ENCODE measurements around the gene NF1.
"Not testable (repeated sequence)": the region's sequence is repeated elsewhere in the genome, so short reads cannot be mapped to it uniquely, and the experiment has no call there.

NF1 gene

GRCh38 chr17:31355935-31356334, 261.2 kb downstream of the NF1 start:
- DNase-seq, result no peak

GRCh38 chr17:31357091-31357490, 262.3 kb downstream of the NF1 start:
- no peak for DNase-seq

- DNase-seq, result no peak
Observed at GRCh38 chr17:31357839-31358394, 263.1 kb downstream of the NF1 start.

GRCh38 chr17:31364012-31364411, 269.2 kb downstream of the NF1 start:
- no peak for DNase-seq

- DNase-seq, result no peak
Observed at GRCh38 chr17:31366088-31366487, 271.3 kb downstream of the NF1 start.

GRCh38 chr17:31369266-31369665, 274.5 kb downstream of the NF1 start:
- DNase-seq, result no peak

GRCh38 chr17:31371511-31372097, 276.8 kb downstream of the NF1 start:
- DNase-seq, result peak; percentile 50

GRCh38 chr17:31373150-31374093, 278.6 kb downstream of the NF1 start:
- peak; percentile 61 for DNase-seq

- no peak for DNase-seq
Observed at GRCh38 chr17:31374094-31374447, 279.3 kb downstream of the NF1 start.

GRCh38 chr17:31374503-31374902, 279.7 kb downstream of the NF1 start:
- DNase-seq, result no peak

- no peak for DNase-seq
Observed at GRCh38 chr17:31378638-31379037, 283.9 kb downstream of the NF1 start.

GRCh38 chr17:31379597-31380205, 284.9 kb downstream of the NF1 start:
- no peak for DNase-seq

- no peak for DNase-seq
Observed at GRCh38 chr17:31381165-31381668, 286.4 kb downstream of the NF1 start.

- not testable (repeated sequence) for DNase-seq
Observed at GRCh38 chr17:31382668-31383275, 288.0 kb downstream of the NF1 start.

GRCh38 chr17:31383488-31383887, 288.7 kb downstream of the NF1 start:
- DNase-seq, result not testable (repeated sequence)

GRCh38 chr17:31385428-31386285, 290.9 kb downstream of the NF1 start:
- DNase-seq, result no peak

GRCh38 chr17:31386542-31387075, 291.8 kb downstream of the NF1 start:
- no peak for DNase-seq

- DNase-seq, result no peak
Observed at GRCh38 chr17:31387438-31387837, 292.7 kb downstream of the NF1 start.

GRCh38 chr17:31388351-31388750, 293.6 kb downstream of the NF1 start:
- no peak for DNase-seq

GRCh38 chr17:31388770-31389656, 294.2 kb downstream of the NF1 start:
- DNase-seq, result peak; percentile 25
